Measurements from ENCODE around the gene FBXW12. TPM values are rescaled to one million over a fixed set of nuclear protein-coding genes. Genes with fewer than 3 reads are reported as not detected.

FBXW12 gene
- total RNA-seq, 1 experiment from 2014 or later, result 0.07 TPM

DNA sequence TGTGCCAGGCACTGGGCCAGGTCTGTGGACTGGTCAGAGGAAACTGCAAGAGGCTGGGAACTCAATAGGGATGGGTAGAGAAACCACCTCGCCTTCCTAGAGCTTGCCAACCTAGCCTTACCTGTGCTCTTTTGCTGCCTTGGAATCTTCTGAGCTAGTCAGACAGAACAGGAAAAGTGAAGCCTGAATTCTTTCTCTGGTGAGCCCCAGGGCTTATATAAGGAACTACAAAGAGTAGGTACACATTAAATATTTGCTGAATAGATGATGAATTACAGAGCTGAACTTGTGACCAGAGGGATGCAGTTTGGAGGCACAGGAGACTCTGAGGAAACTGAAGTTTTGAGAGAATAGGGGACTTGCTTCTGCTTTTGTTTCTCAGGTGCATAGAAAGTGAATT is 15.6 kb upstream of the FBXW12 start:
- no peaks in the 10 kb centered on the region; the same call in 1 of the 2 replicates for H3K27me3 ChIP-seq (ENCODE audit: control insufficient read depth, insufficient read depth, low read length)
- H3K36me3 ChIP-seq (replicated peaks; ENCODE audit: control insufficient read depth, insufficient read depth, low read length), result no peaks in the 10 kb centered on the region

GRCh38 chr3:48361928-48362327 is 10.1 kb upstream of the FBXW12 start:
- H3K27me3 ChIP-seq (ENCODE audit: control insufficient read depth, insufficient read depth, low read length), result no peaks in the 10 kb centered on the region
- H3K4me3 ChIP-seq (ENCODE audit: insufficient read depth, low read depth, low read length), result no peak overlapping the region
- H3K36me3 ChIP-seq (replicated peaks; ENCODE audit: control insufficient read depth, insufficient read depth, low read length), result no peaks in the 10 kb centered on the region
- no peak for DNase-seq

More for the DNA sequence above, 15.6 kb upstream of the FBXW12 start:
- no peak overlapping the region for H3K4me3 ChIP-seq (ENCODE audit: insufficient read depth, low read depth, low read length)
- DNase-seq, result no peak

DNA sequence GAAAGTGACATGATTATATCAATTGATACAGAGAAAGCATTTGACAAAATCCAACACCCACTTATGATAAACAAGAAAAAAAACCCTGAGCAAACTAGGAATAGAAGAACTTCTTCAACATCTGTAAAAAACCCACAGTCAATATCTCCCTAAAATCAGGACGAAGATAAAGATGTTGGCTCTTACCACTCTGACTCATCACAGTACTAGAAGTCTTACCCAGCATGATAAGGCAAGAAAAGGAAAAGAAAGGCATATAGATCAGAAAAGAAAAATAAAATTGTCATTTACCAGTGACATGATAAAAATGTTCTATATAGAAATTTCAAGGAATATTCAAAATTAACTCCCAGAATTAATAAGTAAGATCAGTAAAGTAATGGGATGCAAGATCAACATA is 7.2 kb upstream of the FBXW12 start:
- DNase-seq, result no peak
- H3K36me3 ChIP-seq (replicated peaks; ENCODE audit: control insufficient read depth, insufficient read depth, low read length), result no peaks in the 10 kb centered on the region
- no peaks in the 10 kb centered on the region for H3K27me3 ChIP-seq (ENCODE audit: control insufficient read depth, insufficient read depth, low read length)
- H3K4me3 ChIP-seq (ENCODE audit: insufficient read depth, low read depth, low read length), result no peak overlapping the region

GRCh38 chr3:48367201-48367600 is 4.8 kb upstream of the FBXW12 start:
- DNase-seq, result peak; percentile 27
- Histone ChIP-seq H3K4me3 (ENCODE audit: insufficient read depth, low read depth, low read length) (no peak overlapping the region), H3K36me3 (replicated peaks; ENCODE audit: control insufficient read depth, insufficient read depth, low read length) (no peaks in the 10 kb centered on the region), H3K27me3 (ENCODE audit: control insufficient read depth, insufficient read depth, low read length) (no peaks in the 10 kb centered on the region)

DNA sequence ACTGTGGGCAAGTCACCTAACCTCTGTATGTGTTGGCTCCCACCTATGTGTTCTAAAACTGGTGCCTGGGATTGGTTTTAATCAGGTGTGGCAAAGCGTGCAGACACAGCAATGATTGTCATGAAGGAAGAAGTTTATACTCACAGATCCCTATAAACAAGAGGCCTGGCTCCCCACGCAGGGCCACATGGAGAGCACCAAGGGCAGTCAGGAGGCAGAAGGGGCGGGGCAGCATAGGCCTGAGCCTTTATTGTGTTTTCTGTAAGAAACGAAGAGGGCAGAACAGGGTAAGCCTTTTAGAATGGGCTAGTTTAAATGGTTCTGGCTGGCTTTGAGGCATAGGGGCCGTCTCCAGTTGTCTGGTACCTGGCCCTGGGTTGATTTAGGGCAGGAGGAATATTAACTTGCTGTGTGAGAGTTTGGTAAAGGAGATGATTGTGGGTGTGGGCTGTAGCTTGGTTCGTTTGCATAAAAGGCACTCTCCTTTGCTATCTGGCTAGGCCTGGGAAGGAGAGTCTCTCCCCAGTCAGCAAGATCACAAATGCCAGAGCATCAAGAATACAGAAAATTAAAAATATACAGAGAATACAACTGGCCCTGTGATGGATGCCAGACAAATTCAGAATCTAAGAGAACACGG is 2.2 kb upstream of the FBXW12 start:
- Histone ChIP-seq H3K27me3 (ENCODE audit: control insufficient read depth, insufficient read depth, low read length) (no peaks in the 10 kb centered on the region), H3K36me3 (replicated peaks; ENCODE audit: control insufficient read depth, insufficient read depth, low read length) (no peaks in the 10 kb centered on the region), H3K4me3 (ENCODE audit: insufficient read depth, low read depth, low read length) (no peak overlapping the region)
- DNase-seq, result no peak

GRCh38 chr3:48370333-48370713 is 1.7 kb upstream of the FBXW12 start:
- no peaks in the 10 kb centered on the region for H3K36me3 ChIP-seq (replicated peaks; ENCODE audit: control insufficient read depth, insufficient read depth, low read length)
- no peaks in the 10 kb centered on the region for H3K27me3 ChIP-seq (ENCODE audit: control insufficient read depth, insufficient read depth, low read length)
- H3K4me3 ChIP-seq (ENCODE audit: insufficient read depth, low read depth, low read length), result no peak overlapping the region
- peak; percentile 42 for DNase-seq

DNA sequence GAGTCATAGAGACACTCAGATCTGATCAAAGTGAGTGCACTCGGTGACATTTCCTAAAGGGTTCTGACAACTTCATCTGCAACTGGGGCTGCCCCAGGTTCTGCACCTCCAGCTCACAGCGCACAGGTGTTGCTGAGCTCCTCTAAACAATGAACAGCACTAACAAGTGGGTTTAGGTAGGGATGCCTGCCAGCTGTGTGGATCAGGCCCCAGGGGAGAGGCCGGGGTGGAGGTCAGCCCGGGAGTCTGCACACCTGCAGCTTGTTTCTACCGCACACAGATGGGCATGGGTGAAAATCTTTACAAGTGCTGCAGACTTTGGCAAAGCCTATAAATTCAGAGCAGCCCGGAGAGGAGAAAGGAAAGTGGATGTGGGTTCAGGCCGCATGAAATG is 355 bp downstream of the FBXW12 start:
- H3K27me3 ChIP-seq (ENCODE audit: control insufficient read depth, insufficient read depth, low read length), result no peaks in the 10 kb centered on the region
- H3K4me3 ChIP-seq (ENCODE audit: insufficient read depth, low read depth, low read length), result no peak overlapping the region
- DNase-seq, result no peak
- no peaks in the 10 kb centered on the region for H3K36me3 ChIP-seq (replicated peaks; ENCODE audit: control insufficient read depth, insufficient read depth, low read length)

DNA sequence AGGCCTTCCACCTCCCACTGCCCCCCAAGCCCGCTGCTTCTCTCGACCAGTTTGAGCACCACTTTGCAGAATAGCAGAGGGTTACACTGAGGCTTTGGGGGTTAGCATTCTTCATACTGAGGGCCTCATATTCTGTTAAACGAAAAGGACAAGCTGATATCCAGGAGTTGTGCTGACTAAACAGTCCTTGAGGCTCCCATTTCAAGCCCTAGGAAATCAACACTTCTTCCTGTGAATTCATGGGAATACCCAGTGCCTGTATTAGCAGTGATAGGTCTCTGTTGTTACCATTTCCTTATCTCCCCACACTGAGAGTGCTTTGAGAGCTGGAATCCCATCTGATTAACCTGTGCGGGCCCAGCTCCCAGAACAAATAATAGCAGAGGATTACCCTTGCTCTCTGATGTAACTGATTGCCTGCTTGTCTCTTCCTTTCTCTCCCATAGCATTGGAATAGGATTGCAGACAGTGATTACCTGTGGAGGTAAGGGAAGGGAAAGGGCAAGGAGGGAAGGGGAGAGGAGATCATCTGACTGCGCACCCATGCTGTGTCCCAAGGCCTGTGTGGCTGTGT is 930 bp downstream of the FBXW12 start:
- Histone ChIP-seq H3K27me3 (ENCODE audit: control insufficient read depth, insufficient read depth, low read length) (no peaks in the 10 kb centered on the region), H3K4me3 (ENCODE audit: insufficient read depth, low read depth, low read length) (no peak overlapping the region), H3K36me3 (replicated peaks; ENCODE audit: control insufficient read depth, insufficient read depth, low read length) (no peaks in the 10 kb centered on the region)
- no peak for DNase-seq

DNA sequence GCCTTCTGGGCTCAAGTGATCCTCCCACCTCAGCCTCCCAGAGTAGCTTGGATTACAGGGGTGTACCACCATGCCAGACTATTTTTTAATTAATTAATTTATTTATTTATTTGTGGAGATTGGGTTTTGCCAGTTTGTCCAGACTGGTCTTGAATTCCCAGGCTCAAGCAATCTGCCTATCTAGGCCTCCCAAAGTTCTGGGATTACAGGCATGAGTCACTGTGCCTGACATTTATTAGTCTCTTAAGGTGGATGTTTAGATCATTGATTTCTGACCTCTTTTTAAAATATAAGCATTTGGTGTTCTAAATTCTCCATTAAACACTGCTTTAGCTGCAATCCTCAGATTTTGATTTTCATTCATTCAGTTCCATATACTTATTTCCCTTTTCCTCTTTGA is 15.6 kb downstream of the FBXW12 start:
- no peak overlapping the region for H3K4me3 ChIP-seq (ENCODE audit: insufficient read depth, low read depth, low read length)
- no peaks in the 10 kb centered on the region for H3K36me3 ChIP-seq (replicated peaks; ENCODE audit: control insufficient read depth, insufficient read depth, low read length)
- no peaks in the 10 kb centered on the region for H3K27me3 ChIP-seq (ENCODE audit: control insufficient read depth, insufficient read depth, low read length)
- DNase-seq, result no peak

- no peak for DNase-seq
- Histone ChIP-seq H3K4me3 (ENCODE audit: insufficient read depth, low read depth, low read length) (no peak overlapping the region), H3K36me3 (replicated peaks; ENCODE audit: control insufficient read depth, insufficient read depth, low read length) (no peaks in the 10 kb centered on the region), H3K27me3 (ENCODE audit: control insufficient read depth, insufficient read depth, low read length) (no peaks in the 10 kb centered on the region)
Observed at GRCh38 chr3:48388966-48389365, 16.9 kb downstream of the FBXW12 start.

DNA sequence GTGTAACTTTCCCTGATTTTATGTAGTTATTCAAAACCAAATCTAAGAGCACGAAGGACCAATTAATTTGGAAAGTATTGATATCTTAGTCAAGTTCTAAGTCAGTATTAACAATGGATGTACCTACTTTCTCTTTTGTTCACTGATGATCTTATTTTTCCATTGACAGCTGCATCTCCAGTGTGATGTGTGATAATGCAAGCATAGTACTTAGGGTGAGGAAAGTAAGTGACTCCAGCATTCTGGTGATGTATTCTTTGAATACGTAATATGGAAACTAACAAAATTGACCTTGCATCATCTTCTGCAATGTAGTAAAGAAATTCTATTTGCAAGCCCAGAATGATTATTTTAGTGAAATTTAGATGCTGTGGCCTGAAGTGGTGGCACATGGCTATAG is 22.4 kb downstream of the FBXW12 start:
- Histone ChIP-seq H3K36me3 (replicated peaks; ENCODE audit: control insufficient read depth, insufficient read depth, low read length) (no peaks in the 10 kb centered on the region), H3K27me3 (ENCODE audit: control insufficient read depth, insufficient read depth, low read length) (no peaks in the 10 kb centered on the region; the same call in 1 of the 2 replicates), H3K4me3 (ENCODE audit: insufficient read depth, low read depth, low read length) (no peak overlapping the region)
- peak; percentile 1 for DNase-seq

DNA sequence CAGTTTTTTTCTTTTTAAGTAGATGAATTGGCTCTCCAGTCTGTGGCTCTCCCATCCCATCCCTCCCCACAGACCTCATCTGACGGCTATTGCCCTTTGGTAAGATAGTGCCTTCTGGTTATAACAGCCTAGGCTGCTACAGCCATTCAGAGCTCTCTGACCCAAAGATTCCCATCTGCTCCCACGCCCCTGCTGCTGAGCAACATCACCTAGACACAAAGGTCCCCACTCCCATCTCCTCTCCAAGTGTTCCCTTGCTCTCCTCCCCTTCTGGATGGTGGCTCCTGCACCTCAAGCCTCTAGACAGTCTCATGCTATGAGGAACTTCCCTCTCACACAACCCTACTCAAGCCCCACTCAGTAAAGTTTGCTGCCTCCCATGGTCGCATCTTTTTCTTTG is 23.7 kb downstream of the FBXW12 start:
- peaks cover 1% of the 10 kb centered on the region; the same call in 1 of the 2 replicates for H3K36me3 ChIP-seq (replicated peaks; ENCODE audit: control insufficient read depth, insufficient read depth, low read length)
- peak; percentile 20 for DNase-seq
- H3K27me3 ChIP-seq (ENCODE audit: control insufficient read depth, insufficient read depth, low read length), result no peaks in the 10 kb centered on the region; the same call in 1 of the 2 replicates
- H3K4me3 ChIP-seq (ENCODE audit: insufficient read depth, low read depth, low read length), result no peak overlapping the region

- Histone ChIP-seq H3K4me3 (ENCODE audit: insufficient read depth, low read depth, low read length) (no peak overlapping the region), H3K27me3 (ENCODE audit: control insufficient read depth, insufficient read depth, low read length) (no peaks in the 10 kb centered on the region; the same call in 1 of the 2 replicates), H3K36me3 (replicated peaks; ENCODE audit: control insufficient read depth, insufficient read depth, low read length) (peaks cover 2% of the 10 kb centered on the region; the same call in 1 of the 2 replicates)
- DNase-seq, result peak; percentile 34
Observed at GRCh38 chr3:48397767-48398681, 26.0 kb downstream of the FBXW12 start.

GRCh38 chr3:48398701-48399386 is 26.8 kb downstream of the FBXW12 start:
- Histone ChIP-seq H3K4me3 (ENCODE audit: insufficient read depth, low read depth, low read length) (no peak overlapping the region), H3K27me3 (ENCODE audit: control insufficient read depth, insufficient read depth, low read length) (no peaks in the 10 kb centered on the region; the same call in 1 of the 2 replicates), H3K36me3 (replicated peaks; ENCODE audit: control insufficient read depth, insufficient read depth, low read length) (peaks cover 4% of the 10 kb centered on the region)
- DNase-seq, result peak; percentile 61
